HG03060 (cell line): ENCODE measurements around the gene ITPRIPL2.
A peak's percentile ranks its signal among the peaks of the same experiment; 100 is the strongest.

Source experiments
- ATAC-seq: cut with Tn5 transposase; IDR thresholded peaks from one replicate; pipeline ENCODE4 v1.9.1; 2021; ENCODE audit warnings: low read depth, moderate number of reproducible peaks; ENCODE audit not compliant: unreplicated experiment

Gene ITPRIPL2

DNA sequence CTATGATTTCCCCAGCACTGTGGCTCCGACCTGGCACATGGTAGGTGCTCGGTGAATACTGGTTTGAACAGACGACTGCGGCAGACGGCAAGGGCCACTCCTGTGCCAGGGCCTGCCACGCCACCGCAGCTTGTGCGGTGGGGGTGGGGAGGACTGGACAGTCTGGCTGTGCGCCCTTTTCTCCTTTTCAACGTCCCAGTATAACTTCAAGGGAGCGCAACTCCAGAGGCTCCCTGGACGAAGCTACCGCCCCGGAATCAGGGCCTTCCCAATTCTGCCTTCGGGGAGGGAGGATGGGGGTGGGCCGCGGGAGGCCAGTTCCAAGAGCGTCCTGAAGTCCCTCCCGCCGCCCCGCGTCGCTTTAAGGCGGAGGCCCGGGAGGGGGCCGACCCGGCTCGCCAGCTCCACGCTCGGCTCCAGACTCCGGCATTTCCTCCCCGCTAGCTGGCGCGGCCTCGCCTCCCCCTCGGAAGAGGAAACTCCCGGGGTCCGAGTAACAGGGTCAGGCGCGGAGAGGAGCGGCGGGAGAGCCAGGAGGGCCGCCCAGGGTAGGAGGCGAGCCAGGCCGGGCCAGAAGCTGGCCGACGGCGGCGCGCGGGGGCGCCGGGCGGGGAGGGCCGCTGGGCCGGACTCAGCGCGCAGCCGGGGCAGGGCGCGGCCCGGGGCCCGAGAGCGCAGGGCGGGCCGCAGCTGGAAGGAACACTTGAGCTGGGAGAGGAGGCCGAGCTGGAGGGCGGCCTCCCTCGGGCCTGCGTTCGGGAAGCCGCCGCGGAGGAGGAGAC lies at the start of gene ITPRIPL2:
ITPRIPL2 (plus strand) TSS at position 388 of the 782 bp plus-strand sequence. CDS start 498 bp downstream, outside the sequence.
- no peak for ATAC-seq

DNA sequence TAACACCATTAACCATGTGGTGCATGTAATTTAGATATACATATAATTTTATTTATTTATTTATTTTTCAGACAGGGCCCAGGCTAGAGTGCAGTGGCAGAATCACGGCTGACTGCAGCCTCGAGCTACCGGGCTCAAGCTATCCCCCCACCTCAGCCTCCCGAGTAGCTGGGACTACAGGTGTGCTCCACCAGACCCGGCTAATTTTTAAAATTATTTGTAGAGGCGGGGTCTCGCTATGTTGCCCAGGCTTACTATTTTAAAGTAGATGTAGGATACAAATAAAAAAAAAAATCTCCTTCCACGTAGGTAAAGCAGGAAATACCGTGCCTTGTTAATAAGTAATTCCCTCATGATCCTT lies 46.8 kb upstream of the ITPRIPL2 start:
- no peak for ATAC-seq

DNA sequence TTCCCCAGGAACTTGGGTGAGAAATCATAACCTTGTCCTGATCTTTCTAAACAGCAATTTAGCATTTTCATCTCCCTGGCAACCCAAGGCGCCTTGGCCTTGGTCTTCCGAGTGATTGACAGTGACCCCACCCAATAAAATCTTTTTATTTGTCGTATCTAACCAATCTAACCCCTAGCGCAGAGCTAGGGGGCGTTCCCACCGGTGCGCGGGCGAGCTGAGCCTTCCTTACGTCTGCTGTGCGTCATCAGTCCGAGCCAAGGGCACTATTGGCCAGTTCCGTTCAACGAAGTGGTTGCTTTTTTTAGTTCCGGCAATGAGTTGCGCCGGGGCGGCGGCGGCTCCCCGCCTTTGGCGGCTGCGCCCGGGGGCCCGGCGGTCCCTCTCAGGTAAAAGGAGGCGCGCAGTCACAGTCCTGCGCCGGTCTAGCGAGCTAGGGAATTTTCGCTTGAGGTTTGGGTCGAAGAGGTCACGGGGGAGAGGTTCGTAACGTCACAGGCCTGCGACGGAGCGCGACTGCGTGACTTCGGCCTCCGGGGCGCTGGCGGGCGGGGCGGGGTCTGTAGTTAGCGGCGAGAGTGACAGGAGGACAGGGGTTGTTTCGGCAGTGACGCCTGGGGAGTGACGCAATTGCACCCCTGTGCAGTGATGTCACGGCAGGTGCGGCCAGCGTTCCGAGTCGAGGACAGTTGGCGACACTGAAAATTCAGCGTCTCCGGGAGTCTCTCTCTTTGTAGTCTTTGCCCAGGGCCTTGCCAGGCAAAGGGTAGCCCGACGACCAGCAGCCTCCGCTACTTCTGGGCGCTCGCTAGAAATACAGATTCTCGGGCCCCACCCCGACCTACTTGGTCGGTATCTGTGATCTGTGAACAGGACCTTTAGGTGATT lies 46.2 kb upstream of the ITPRIPL2 start, which contains the start of gene COQ7:
COQ7 (plus strand) TSS at position 266 of the 888 bp plus-strand sequence; CDS start at position 317, 51 bp downstream.
- ATAC-seq, result peak; percentile 88

DNA sequence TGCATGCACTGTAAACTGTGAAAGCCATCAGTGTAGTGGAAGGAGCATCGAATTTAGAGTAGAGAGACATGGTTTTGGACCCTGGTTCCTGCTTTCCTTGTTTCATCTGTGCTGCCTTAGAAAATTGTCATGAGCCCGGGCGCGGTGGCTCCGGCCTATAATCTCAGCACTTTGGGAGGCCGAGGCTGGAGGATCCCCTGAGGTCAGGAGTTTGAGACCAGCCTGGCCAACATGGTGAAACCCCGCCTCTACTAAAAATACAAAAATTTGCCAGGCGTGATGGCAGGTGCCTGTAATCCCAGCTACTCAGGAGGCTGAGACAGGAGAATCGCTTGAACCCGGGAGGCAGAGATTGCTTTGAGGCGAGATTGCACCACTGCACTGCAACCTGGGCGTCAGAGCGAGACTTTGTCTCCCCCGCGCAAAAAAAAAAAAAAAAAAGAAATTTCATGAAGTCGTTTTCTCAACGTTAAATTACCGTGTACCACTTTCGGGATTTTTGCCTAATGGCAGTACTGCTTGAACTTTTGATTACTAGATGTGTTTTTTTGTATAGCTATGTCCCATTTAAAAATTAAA lies 45.4 kb upstream of the ITPRIPL2 start:
- no peak for ATAC-seq

DNA sequence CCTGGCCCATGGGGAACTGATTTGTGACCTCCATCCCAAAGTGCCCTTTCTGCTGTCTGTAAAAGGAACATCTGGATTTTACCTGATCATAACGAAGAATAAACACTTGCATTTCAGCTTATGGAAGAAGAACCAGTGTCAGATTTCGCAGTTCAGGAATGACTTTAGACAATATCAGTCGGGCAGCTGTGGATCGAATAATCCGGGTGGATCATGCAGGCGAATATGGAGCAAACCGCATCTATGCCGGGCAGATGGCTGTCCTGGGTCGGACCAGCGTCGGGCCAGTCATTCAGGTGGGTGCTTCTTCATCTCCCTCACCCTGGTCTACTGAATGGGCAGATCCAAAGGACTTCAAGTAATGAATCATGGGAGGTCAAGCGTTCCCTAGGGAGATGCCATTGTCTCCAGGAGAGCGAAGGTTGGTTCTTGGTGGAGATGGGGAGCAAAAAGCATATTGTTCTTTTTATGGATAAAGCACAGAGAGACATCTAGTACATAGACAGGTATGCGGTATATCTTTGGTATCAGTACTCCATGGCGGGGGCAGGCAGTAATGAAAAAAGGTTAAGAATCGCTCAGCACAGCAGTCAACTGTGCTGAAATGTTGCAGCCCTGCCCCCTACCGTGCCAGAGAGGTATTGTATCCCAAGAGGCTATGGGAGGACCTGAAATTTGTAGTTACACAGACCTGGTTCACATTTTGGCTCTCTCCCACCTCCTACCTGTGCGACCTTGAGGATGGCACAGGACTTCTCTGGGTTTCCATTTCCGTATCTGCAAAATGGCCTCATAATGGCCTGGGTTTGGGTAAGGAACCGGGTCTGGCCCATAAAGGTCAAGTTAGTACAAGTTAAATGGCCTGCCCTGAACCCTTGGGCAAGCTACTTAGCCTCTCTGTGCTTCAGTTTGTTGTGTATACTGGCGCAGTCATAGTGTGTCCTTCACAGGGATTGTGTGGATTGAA lies 41.7 kb upstream of the ITPRIPL2 start:
- ATAC-seq, result no peak

DNA sequence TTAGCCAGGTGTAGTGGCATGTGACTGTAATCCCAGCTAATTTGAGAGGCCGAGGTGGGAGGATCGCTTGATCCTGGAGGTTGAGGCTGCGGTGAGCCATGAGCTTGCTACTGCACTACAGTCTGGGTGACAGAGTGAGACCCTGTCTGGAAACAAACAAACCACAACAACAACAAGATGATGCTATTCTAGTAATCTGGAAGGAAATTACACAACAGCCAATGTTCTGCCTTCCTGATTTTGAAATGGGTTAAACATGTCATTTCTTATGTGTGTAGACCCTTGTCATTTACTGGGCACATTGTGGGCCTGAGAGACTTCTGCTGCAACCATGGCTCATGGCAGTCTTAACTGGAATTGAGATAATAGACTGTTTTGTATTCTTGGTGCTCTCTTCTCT lies 40.4 kb upstream of the ITPRIPL2 start:
- ATAC-seq, result no peak

DNA sequence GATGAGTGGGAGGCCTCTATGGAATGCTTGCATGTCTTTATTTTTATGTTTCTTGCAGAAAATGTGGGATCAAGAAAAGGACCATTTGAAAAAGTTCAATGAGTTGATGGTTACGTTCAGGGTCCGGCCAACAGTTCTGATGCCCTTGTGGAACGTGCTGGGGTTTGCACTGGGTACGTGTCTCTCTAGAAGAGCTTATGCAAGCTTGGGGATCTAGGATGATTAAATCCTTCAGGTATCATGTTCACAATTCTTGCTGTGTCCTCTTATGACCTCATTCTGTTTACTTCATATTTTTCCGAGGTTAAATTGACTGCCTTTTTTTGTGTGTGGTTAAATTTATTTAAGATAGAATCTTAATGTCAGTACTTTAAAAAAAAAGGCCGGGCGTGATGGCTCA lies 39.9 kb upstream of the ITPRIPL2 start:
- ATAC-seq, result no peak

DNA sequence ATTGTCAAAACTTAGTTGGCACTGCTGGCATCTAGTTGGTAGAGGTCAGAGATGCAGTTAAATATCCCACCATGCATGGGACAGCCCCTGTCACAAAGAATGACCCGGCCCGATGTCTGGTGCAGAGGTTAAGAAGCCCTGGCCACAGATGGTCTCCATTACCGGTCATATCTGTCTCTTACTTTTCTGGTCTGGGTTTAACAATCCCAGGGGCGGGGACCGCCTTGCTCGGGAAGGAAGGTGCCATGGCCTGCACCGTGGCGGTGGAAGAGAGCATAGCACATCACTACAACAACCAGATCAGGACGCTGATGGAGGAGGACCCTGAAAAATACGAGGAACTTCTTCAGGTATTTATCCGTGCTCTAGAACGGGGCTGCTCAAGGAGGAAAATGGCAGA lies 38.3 kb upstream of the ITPRIPL2 start:
- ATAC-seq, result no peak

DNA sequence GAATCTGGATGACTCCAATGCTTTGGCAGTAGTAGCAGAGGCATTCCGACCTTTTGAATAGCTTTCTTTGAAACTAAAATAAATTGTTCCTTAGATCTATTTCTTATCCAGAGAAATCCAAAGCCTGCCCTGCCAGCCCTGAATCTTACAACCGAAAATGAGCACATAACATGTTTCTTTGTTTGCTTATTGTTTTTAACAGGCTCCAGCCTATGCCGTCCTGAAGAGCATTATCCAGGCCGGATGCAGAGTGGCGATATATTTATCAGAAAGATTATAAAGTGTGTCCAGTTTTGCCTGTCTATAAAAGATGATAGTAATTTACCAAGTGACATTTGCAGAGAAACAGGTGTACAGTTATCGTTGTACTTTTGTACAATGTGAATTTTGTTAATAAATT lies 35.9 kb upstream of the ITPRIPL2 start:
- ATAC-seq, result no peak

DNA sequence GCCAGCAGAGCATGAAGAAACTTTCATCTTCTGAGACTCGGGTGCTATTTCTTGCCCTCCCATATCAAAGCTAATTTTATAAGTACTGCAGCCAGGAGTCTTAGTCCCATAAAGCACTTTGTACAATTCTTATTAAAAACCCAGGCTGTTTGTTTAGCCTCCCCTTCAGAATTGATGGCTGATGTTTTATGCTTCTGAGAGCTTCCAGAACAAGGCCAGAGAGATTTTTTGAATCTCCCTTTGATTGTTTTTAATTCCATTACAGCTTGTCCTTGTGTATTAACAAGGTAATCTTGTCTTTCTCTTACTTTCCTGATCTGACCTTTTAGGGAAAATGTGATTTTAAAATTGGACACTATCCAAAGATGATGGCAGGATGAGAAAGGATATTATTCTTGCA lies 30.1 kb upstream of the ITPRIPL2 start:
- no peak for ATAC-seq

DNA sequence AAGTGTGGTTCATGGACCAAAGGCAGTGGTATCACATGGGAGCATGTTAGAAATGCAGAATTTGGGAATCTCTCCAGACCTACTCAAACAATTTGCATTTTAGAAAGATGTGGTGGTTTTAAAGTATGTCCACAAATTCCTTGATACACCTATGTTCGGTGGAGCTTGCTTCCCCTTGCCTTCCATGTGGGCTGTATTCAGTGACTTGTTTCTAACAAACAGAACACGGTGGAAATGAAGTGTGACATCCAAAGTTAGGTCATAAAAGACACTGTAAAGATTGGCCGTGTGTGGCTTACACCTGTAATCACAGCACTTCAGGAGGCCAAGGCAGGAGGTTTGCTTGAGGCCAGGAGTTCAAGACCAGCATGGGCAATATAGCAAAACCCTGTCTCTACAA lies 29.6 kb upstream of the ITPRIPL2 start:
- no peak for ATAC-seq

DNA sequence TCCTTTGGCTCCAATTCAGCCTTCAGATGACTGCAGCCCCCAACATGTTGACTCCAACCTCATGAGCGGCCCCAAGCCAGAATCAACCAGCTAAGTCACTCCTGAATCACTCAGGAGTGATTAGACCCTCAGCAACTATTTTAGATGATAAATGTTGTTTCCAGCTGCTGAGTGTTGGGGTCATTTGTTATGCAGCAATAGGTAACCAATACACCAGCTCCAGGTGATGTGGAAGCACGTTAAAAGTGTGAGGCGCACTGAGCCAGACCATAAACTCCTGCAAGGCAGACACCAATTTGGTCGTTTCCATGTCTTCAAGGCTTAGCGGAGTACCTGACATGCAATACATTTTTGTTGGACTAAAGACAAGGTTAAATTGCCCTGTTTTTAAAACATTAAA lies 28.9 kb upstream of the ITPRIPL2 start:
- ATAC-seq, result no peak

DNA sequence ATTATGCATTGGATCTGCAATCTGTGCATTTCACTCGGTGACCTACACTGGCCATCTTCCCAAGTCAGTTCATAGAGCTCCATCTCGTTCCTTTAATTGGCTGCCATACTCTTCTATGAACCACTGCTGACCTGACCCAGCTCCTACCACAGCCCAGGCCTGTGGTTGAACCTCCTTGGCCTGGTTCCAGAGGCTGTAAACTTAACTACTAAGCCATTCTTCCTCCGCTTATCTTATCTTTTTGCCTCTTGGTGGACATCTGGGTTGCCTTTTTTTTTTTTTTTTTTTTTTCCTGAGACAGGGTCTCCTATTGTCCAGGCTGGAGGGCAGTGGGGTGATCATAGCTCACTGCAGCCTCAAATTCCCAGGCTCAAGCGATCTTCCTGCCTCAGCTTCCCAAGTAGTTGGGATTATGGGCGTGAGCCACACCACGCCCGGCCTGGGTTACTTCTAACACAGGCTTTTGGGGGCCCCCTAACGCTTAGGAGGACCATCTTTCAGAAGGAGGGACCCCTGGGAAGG lies 28.0 kb upstream of the ITPRIPL2 start:
- ATAC-seq, result no peak

DNA sequence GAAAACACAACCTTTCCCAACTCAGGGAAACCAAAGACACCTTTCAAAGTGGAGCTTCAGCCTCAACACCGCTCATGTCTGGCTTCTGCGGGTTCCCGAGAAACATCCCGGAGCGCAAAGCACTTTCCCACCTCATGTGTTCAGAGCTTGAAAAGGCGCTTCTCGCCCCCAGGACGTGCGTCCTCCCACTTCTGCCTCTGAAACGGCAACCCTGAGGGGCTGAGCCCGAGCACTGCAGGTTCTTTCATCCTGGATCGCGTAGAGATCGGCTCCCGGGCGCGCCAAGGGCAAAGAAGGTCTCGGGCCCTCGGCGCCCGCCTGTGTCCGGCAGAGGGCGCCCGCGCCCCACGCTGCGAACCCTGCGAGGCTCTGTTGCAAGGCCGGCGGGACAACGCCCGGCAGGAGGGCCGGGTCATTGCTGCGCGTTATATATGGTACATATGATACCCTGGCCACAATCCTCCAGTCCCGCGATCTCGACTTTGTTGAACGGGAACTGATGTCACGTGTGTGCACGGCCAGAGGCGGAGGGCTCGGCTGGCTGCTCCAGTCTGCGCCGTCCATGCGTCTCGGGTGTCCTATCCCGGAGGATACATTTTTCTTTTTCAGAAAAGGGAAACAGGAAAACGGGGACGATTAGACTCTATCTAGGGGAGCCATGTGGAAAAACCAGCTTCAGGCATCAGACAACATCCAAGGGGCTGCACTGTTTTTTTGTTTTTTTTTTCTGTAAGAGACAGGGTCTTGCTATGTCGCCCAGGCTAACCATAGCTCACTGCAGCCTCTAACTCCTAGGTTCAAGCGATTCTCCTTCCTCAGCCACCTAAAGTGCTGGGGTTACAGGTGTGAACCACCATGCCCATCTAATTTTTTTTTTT lies 27.2 kb upstream of the ITPRIPL2 start:
- ATAC-seq, result no peak

DNA sequence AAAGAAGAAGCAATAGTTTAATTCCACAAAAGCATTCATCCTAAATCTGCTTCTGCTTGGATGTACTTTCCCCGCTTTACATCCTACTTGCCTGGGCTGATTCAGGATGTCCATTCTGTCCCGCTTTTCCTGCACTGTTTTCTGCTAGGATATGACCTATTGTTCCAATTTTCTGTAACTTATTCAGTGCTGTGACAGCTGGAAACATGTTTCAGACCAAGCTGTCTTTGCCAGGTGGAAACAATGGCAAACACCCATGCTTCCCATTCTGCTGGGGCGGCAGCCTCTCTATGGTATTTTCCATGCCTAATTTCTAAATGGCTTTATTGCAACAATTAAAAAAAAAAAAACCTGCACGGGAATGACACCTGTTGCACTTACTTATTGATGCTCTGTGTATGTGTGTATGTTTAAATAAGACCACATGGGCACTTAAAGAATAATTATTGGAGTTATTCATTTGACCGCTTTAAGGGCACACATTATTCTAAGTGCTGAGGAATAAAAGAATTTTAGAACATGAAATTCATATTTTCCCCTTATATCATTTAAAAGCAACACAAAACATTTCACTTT lies 25.3 kb upstream of the ITPRIPL2 start:
- no peak for ATAC-seq

DNA sequence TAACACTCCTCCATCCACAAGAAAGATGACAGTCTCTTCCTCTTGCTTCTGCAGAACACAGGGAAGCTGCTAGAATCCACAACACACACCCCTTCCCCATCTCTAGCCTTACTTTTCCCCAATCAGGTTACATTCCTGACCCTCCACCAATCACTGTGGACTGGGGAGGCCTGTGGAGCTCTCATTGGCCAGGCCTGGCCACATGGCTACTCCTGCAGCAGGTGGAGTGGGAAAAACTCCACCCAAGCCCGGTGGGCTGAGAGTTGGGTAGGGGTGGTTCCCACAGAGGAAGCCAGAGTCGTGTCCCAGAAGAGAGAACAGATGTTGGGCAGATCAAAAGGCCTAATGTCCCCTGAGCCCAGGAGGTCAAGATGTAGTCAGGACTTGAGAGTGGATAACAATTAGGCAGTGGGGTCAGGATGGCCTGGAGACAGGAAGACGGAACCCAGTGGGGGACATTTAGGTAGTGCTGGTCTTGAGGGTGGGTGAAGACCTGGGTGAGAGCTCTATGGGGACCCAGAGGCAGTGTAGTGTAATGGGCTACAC lies 24.3 kb upstream of the ITPRIPL2 start:
- no peak for ATAC-seq

DNA sequence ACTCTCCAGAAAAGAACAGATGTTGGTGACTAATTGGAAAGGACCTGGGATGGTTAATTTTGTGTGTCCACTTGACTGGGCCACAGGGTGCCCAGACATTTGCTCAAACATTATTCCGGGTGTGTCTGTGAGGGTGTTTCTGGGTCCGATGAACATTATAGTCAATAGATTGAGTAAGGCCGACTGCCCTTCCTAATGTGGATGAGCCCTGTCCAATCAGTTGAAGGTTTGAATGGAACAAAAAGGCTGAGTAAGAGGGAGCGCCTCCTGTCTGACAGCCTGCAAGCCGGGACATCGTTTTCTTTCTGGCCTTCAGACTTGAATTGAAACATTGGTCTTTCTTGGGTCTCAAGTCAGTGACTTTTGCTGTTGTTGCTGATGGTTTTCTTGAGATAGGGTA lies 22.8 kb upstream of the ITPRIPL2 start:
- no peak for ATAC-seq

DNA sequence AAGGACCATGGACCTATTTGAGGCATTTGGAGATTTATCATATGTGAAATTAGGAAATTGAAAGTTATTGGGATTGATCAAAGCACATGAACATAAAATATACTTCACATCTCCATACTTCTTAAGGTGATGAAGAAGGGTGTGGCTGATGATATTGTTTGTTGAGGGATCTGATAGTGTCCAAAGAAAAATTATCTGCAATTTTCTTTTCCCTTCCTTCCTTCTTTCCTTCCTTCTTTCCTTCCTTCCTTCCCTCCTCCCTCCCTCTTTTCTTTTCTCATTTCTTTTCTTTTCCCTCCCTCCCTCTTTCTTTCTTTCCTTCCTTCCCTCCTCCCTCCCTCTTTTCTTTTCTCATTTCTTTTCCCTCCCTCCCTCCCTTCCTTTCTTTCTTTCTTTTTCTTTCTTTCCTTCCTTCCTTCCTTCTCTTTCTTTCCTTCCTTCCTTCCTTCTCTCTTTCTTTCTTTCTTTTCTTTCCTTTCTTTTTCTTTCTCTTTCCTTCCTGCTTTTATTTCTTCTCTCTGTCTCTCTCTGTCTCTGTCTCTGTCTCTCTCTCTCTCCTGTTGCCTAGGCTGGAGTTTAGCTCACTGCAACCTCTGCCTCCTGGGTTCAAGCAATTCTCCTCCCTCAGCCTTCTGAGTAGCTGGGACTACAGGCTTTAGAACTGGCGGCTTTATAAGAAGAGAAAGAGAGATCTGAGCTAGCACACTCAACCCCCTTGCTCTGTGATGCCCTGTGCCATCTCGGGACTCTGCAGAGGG lies 20.9 kb upstream of the ITPRIPL2 start:
- ATAC-seq, result no peak
